ENCODE results near the gene SPON2. TPM values are rescaled to one million over a fixed set of nuclear protein-coding genes. Genes with fewer than 3 reads are reported as not detected.

The SPON2 gene
- total RNA-seq, 1 experiment from 2014 or later: 6.6 TPM

- TF ChIP-seq ERG (CRISPR knock-in tag; IDR thresholded peaks at IDR 0.05): no peak
- TF ChIP-seq NFATC4 (CRISPR knock-in tag; IDR thresholded peaks at IDR 0.05): no peak
- no peak for TF ChIP-seq ZNF219 (CRISPR knock-in tag; IDR thresholded peaks at IDR 0.05; ENCODE audit: borderline replicate concordance)
- no peak for TF ChIP-seq PREB (CRISPR knock-in tag; IDR thresholded peaks at IDR 0.05; ENCODE audit: borderline replicate concordance)
- no peak for TF ChIP-seq ZMAT4 (CRISPR knock-in tag; IDR thresholded peaks at IDR 0.05)
- TF ChIP-seq IRF2 (CRISPR knock-in tag; IDR thresholded peaks at IDR 0.05; ENCODE audit: borderline replicate concordance, low read depth): no peak
- TF ChIP-seq ATF2 (CRISPR knock-in tag; IDR thresholded peaks at IDR 0.05; ENCODE audit: borderline replicate concordance, low read depth): no peak
- TF ChIP-seq TCF7 (CRISPR knock-in tag; IDR thresholded peaks at IDR 0.05; ENCODE audit: low read depth): no peak
- TF ChIP-seq FOXP4 (CRISPR knock-in tag; IDR thresholded peaks at IDR 0.05): no peak
- TF ChIP-seq MAX (CRISPR knock-in tag; IDR thresholded peaks at IDR 0.05): no peak
- no peak for TF ChIP-seq ATF3 (CRISPR knock-in tag; conservative IDR thresholded peaks at IDR 0.05)
Observed at GRCh38 chr4:1213336-1213995, 41.1 kb upstream of the SPON2 start (continued).

- DNase-seq (ENCODE audit: low spot score) (no peak), ATAC-seq (no peak)
- CTCF ChIA-PET: no interaction called here
- POLR2A ChIA-PET: no interaction called here
- no peaks in the 10 kb centered on the region for H3K27me3 Mint-ChIP-seq (ENCODE audit: low read depth)
- no peak overlapping the region for H3K4me3 Mint-ChIP-seq
- no peak overlapping the region for H3K27ac Mint-ChIP-seq
- H3K9me3 Mint-ChIP-seq: no peaks in the 10 kb centered on the region
- TF ChIP-seq ZNF416 (CRISPR knock-in tag; IDR thresholded peaks at IDR 0.05): no peak
- TF ChIP-seq TCF7 (CRISPR knock-in tag; IDR thresholded peaks at IDR 0.05; ENCODE audit: low read depth): no peak
- no peak for TF ChIP-seq PRRX2 (CRISPR knock-in tag; IDR thresholded peaks at IDR 0.05)
- TF ChIP-seq ZNF425 (CRISPR knock-in tag; conservative IDR thresholded peaks at IDR 0.05): no peak
- no peak for TF ChIP-seq ZNF232 (CRISPR knock-in tag; IDR thresholded peaks at IDR 0.05)
- TF ChIP-seq TEAD1 (CRISPR knock-in tag; IDR thresholded peaks at IDR 0.05): no peak
- no peak for TF ChIP-seq USF1 (CRISPR knock-in tag; IDR thresholded peaks at IDR 0.05)
- H3K4me1 Mint-ChIP-seq: no peaks in the 10 kb centered on the region
- peaks cover 8% of the 10 kb centered on the region for H3K36me3 Mint-ChIP-seq
Observed at GRCh38 chr4:1212546-1213335, 40.4 kb upstream of the SPON2 start.
